HCT116 (cell line): Measurements from ENCODE around the gene VMP1. TPM values are rescaled to one million over a fixed set of nuclear protein-coding genes. Genes with fewer than 3 reads are reported as not detected.

Source experiments
- ATAC-seq: fragments of 200-7000 bp; cut with Tn5 transposase; 2 replicates; pipeline ENCODE4 v1.9.1; 2020; ENCODE audit warnings: mild to moderate bottlenecking, moderate library complexity
- BruUV-seq: library from RNA; stranded (reverse); fragments of 400-500 nt; replicated peaks from 2 replicates; lab custom pipeline; 2021; lab: Mats Ljungman, UMichigan
- CTCF ChIA-PET: fragments of 300-600 bp; sonication (Branson Sonifier 250); formaldehyde crosslinking; loops from one replicate; lab custom pipeline; 2021; ENCODE audit warnings: antibody characterized with exemption; lab: Charles Lee
- POLR2A ChIA-PET: fragments of 300-600, 350-600 bp; sonication (Branson Sonifier 250); formaldehyde crosslinking; loops from one replicate; lab custom pipeline; 2021; ENCODE audit warnings: antibody characterized with exemption; lab: Charles Lee
- RAD21 ChIA-PET, 2 experiments: fragments of 300-600 bp; sonication (Branson Sonifier 250); formaldehyde crosslinking; loops; one replicate each; lab custom pipeline; 2023; ENCODE audit warnings: low total read pairs in 2 of 2; ENCODE audit not compliant: uncharacterized antibody in 2 of 2, unreplicated experiment in 2 of 2, low non-redundant PET in 1 of 2; lab: Charles Lee
- DNase-seq: peaks from one replicate; pipeline ENCODE4 v3.0.0-alpha.2; 2010; ENCODE audit warnings: low read depth, low spot score
- H2AFZ ChIP-seq: fragments of 200-600 bp; shearing (Covaris generic), sonication (generic); 2 replicates; pipeline ENCODE4 v1.6.1; 2017; ENCODE audit warnings: low read depth, mixed run types, mixed read lengths, antibody characterized with exemption, low read length; ENCODE audit not compliant: poor library complexity, severe bottlenecking
- H3K27ac ChIP-seq: 2 replicates; pipeline ENCODE4 v1.5.1; 2012; ENCODE audit warnings: low read depth, low read length
- H3K27me3 ChIP-seq: fragments of 200-600 bp; sonication (generic); 2 replicates; pipeline ENCODE4 v1.6.1; 2016; ENCODE audit warnings: mixed run types, low read length, mixed read lengths; ENCODE audit not compliant: insufficient read depth
- H3K36me3 ChIP-seq, 2 experiments: fragments of 200-500 bp in 1 of 2; fragments of 200-600 bp in 1 of 2; sonication (Bioruptor generic) in 1 of 2; sonication (generic) in 1 of 2; 2 replicates each; pipeline versions ENCODE4 v1.5.1 to v1.6.1; 2014 to 2016; ENCODE audit warnings: low read length in 2 of 2, inconsistent platforms in 1 of 2, mixed read lengths in 1 of 2, mixed run types in 1 of 2; ENCODE audit not compliant: insufficient read depth in 2 of 2, control insufficient read depth in 1 of 2
- H3K4me1 ChIP-seq, 2 experiments: fragments of 200-600 bp in 1 of 2; sonication (generic) in 1 of 2; 2 replicates each; pipeline versions ENCODE4 v1.5.1 to v1.6.1; 2012 to 2017; ENCODE audit warnings: low read length in 2 of 2, inconsistent platforms in 1 of 2, mild to moderate bottlenecking in 1 of 2, mixed read lengths in 1 of 2, mixed run types in 1 of 2, moderate library complexity in 1 of 2; ENCODE audit not compliant: insufficient read depth in 2 of 2, control insufficient read depth in 1 of 2
- H3K4me2 ChIP-seq: fragments of 200-600 bp; sonication (generic); 2 replicates; pipeline ENCODE4 v1.6.1; 2017; ENCODE audit warnings: mixed run types, low read length, mixed read lengths
- H3K4me3 ChIP-seq, 2 experiments: fragments of 200-600 bp in 1 of 2; sonication (generic) in 1 of 2; replicated peaks in 1 of 2; 2 replicates each; pipeline ENCODE4 v1.5.1; 2011 to 2016; ENCODE audit warnings: low read length in 2 of 2, control low read depth in 1 of 2, low read depth in 1 of 2, mild to moderate bottlenecking in 1 of 2, mixed read lengths in 1 of 2, mixed run types in 1 of 2
- H3K79me2 ChIP-seq: fragments of 200-600 bp; sonication (generic); 2 replicates; pipeline ENCODE4 v1.6.1; 2017; ENCODE audit warnings: mild to moderate bottlenecking, mixed run types, low read length, moderate library complexity, mixed read lengths; ENCODE audit not compliant: insufficient read depth
- H3K9ac ChIP-seq: fragments of 200-600 bp; sonication (generic); 2 replicates; pipeline ENCODE4 v1.6.1; 2016; ENCODE audit warnings: low read length, mixed read lengths
- H3K9me2 ChIP-seq: fragments of 200-600 bp; sonication (generic), shearing (Covaris generic); 2 replicates; pipeline ENCODE4 v1.6.1; 2017; ENCODE audit warnings: mixed run types, mild to moderate bottlenecking, moderate library complexity; ENCODE audit not compliant: insufficient read depth
- H3K9me3 ChIP-seq, 2 experiments: fragments of 200-500 bp in 1 of 2; fragments of 200-600 bp in 1 of 2; sonication (Bioruptor generic) in 1 of 2; sonication (generic) in 1 of 2; 2 replicates each; pipeline ENCODE4 v1.6.1; 2014 to 2017; ENCODE audit warnings: low read length in 2 of 2, mixed read lengths in 2 of 2, inconsistent platforms in 1 of 2, low read depth in 1 of 2, mild to moderate bottlenecking in 1 of 2, mixed run types in 1 of 2, moderate library complexity in 1 of 2; ENCODE audit not compliant: control insufficient read depth in 1 of 2, insufficient read depth in 1 of 2
- H4K20me1 ChIP-seq: fragments of 200-600 bp; sonication (generic), shearing (Covaris generic); 2 replicates; pipeline ENCODE4 v1.6.1; 2017; ENCODE audit warnings: mixed run types, mild to moderate bottlenecking, moderate library complexity; ENCODE audit not compliant: insufficient read depth
- ATF3 ChIP-seq: IDR thresholded peaks from 2 replicates; pipeline ENCODE4 v1.6.1; 2012
- CBX3 ChIP-seq: IDR thresholded peaks from 2 replicates; pipeline ENCODE4 v1.6.1; 2012; ENCODE audit warnings: low read depth
- CEBPB ChIP-seq: IDR thresholded peaks from 2 replicates; pipeline ENCODE4 v1.6.1; 2012; ENCODE audit warnings: low read depth
- EGR1 ChIP-seq: IDR thresholded peaks from 2 replicates; pipeline ENCODE4 v1.6.1; 2012; ENCODE audit warnings: low read depth
- ELF1 ChIP-seq: IDR thresholded peaks from 2 replicates; pipeline ENCODE4 v1.6.1; 2012; ENCODE audit warnings: low read depth, borderline replicate concordance
- EZH2 ChIP-seq: fragments of 200-600 bp; sonication (generic); IDR thresholded peaks from 2 replicates; pipeline ENCODE4 v1.6.1; 2017; ENCODE audit warnings: antibody characterized with exemption, mixed run types
- EZH2phosphoT487 ChIP-seq: fragments of 200-600 bp; IDR thresholded peaks from 2 replicates; pipeline ENCODE4 v1.6.1; 2018; ENCODE audit warnings: antibody characterized with exemption, borderline replicate concordance
- FOSL1 ChIP-seq: IDR thresholded peaks from 2 replicates; pipeline ENCODE4 v1.6.1; 2012; ENCODE audit warnings: low read depth
- JUND ChIP-seq: IDR thresholded peaks from 2 replicates; pipeline ENCODE4 v1.6.1; 2012
- MAX ChIP-seq: IDR thresholded peaks from 2 replicates; pipeline ENCODE4 v1.6.1; 2012
- POLR2A ChIP-seq: IDR thresholded peaks from 2 replicates; pipeline ENCODE4 v1.7.0; 2011; ENCODE audit warnings: borderline replicate concordance; ENCODE audit not compliant: insufficient read depth, insufficient read length; ENCODE audit errors: extremely low read depth
- POLR2AphosphoS5 ChIP-seq: IDR thresholded peaks from 2 replicates; pipeline ENCODE4 v1.6.1; 2011; ENCODE audit warnings: mild to moderate bottlenecking, low read depth, low read length, moderate library complexity
- SIN3A ChIP-seq: IDR thresholded peaks from 2 replicates; pipeline ENCODE4 v1.6.1; 2012; ENCODE audit warnings: low read depth
- SP1 ChIP-seq: IDR thresholded peaks from 2 replicates; pipeline ENCODE4 v1.6.1; 2012; ENCODE audit warnings: low read depth
- TCF7L2 ChIP-seq: IDR thresholded peaks from 2 replicates; pipeline ENCODE4 v1.7.0; 2011; ENCODE audit warnings: borderline replicate concordance, inconsistent platforms; ENCODE audit not compliant: insufficient read depth, insufficient read length; ENCODE audit errors: extremely low read depth
- YY1 ChIP-seq: IDR thresholded peaks from 2 replicates; pipeline ENCODE4 v1.6.1; 2011; ENCODE audit warnings: low read length, low read depth, moderate library complexity, mild to moderate bottlenecking; ENCODE audit not compliant: insufficient replicate concordance; ENCODE audit errors: extremely low read depth
- ZBTB33 ChIP-seq: IDR thresholded peaks from 2 replicates; pipeline ENCODE4 v1.6.1; 2011; ENCODE audit warnings: mild to moderate bottlenecking, low read length, moderate library complexity; ENCODE audit not compliant: insufficient replicate concordance; ENCODE audit errors: extremely low read depth
- ZFX ChIP-seq: fragments of 450-650 bp; IDR thresholded peaks from 2 replicates; pipeline ENCODE4 v1.6.1; 2017
- ZNF274 ChIP-seq: fragments of 200-500 bp; sonication (Bioruptor generic); IDR thresholded peaks from 2 replicates; pipeline ENCODE4 v1.6.1; 2014; ENCODE audit warnings: mild to moderate bottlenecking, low read depth, low read length, inconsistent platforms
- intact Hi-C: fragments of 100-400 bp; cut with micrococcal nuclease; formaldehyde crosslinking; loops from 2 replicates; pipeline ENCODE4 v1.10.0; 2022
- total RNA-seq: library from RNA; stranded (reverse); gene quantifications from one replicate; pipeline ENCODE4 v1.2.1, GENCODE V29; 2021; ENCODE audit not compliant: unreplicated experiment

VMP1 gene
- total RNA-seq, 1 experiment from 2014 or later = 366 TPM

GRCh38 chr17:59775786-59776350 lies 68.4 kb downstream of the VMP1 start:
- no TSS peak for BruUV-seq
- Histone ChIP-seq H3K4me2 (no peak overlapping the region), H3K4me1 (peaks cover 37 to 49% of the 10 kb centered on the region in 2 experiments), H3K27me3 (no peaks in the 10 kb centered on the region), H3K9ac (no peak overlapping the region), H3K9me3 (no peaks in the 10 kb centered on the region), H3K79me2 (peaks cover 3% of the 10 kb centered on the region), H3K27ac (no peak overlapping the region), H3K9me2 (no peaks in the 10 kb centered on the region), H2AFZ (no peak overlapping the region), H3K36me3 (peaks cover 7 to 20% of the 10 kb centered on the region in 2 experiments; a peak in 3 of 4 replicates), H4K20me1 (no peaks in the 10 kb centered on the region), H3K4me3 (no peak overlapping the region)
- TF ChIP-seq EGR1 (no peak), MAX (no peak), ATF3 (no peak), ZNF274 (no peak), SP1 (no peak), CBX3 (no peak), ZFX (no peak)
- DNase-seq = no peak
- CTCF ChIA-PET = interaction anchor here (1.2 to 2.1 kb wide), 2 partner anchors 21 to 23 kb away, joined by 3 to 6 read pairs; no protein-coding TSS in a partner anchor
- ATAC-seq = no peak
- POLR2A ChIA-PET = interaction anchor here (1.8 kb wide), 1 partner anchor 11 kb away, joined by 6 read pairs; no protein-coding TSS in a partner anchor
- intact Hi-C loops = no loop called here
- RAD21 ChIA-PET = no interaction called here

GRCh38 chr17:59776577-59776976 lies 69.1 kb downstream of the VMP1 start:
- no peak for ATAC-seq
- H3K79me2 ChIP-seq = peaks cover 10% of the 10 kb centered on the region
- no peaks in the 10 kb centered on the region for H4K20me1 ChIP-seq
- no peak for DNase-seq
- no peak overlapping the region for H3K4me3 ChIP-seq
- TF ChIP-seq ATF3 (no peak), CEBPB (no peak), JUND (no peak), SIN3A (no peak), EZH2phosphoT487 (no peak), POLR2A (no peak), CBX3 (no peak), FOSL1 (no peak), ZNF274 (no peak), TCF7L2 (no peak), EZH2 (no peak), ELF1 (no peak), YY1 (no peak), ZBTB33 (no peak), ZFX (no peak), POLR2AphosphoS5 (no peak)
- peaks cover 44 to 56% of the 10 kb centered on the region in 2 experiments for H3K4me1 ChIP-seq
- intact Hi-C loops = no loop called here
- H3K27me3 ChIP-seq = no peaks in the 10 kb centered on the region
- H3K4me2 ChIP-seq = no peak overlapping the region
- BruUV-seq = no TSS peak
- no peak overlapping the region for H3K27ac ChIP-seq
- H2AFZ ChIP-seq = no peak overlapping the region
- H3K9me3 ChIP-seq = no peaks in the 10 kb centered on the region
- H3K9me2 ChIP-seq = no peaks in the 10 kb centered on the region
- ChIA-PET CTCF (interaction anchor here (1.2 to 2.1 kb wide), 2 partner anchors 22 to 24 kb away, joined by 3 to 6 read pairs; no protein-coding TSS in a partner anchor), POLR2A (interaction anchor here (0.6 to 12.5 kb wide), 2 partner anchors 9 to 65 kb away, joined by 3 to 411 read pairs; no protein-coding TSS in a partner anchor), RAD21 (no interaction called here)
- H3K36me3 ChIP-seq = peaks cover 7 to 20% of the 10 kb centered on the region in 2 experiments; a peak in 3 of 4 replicates
- no peak overlapping the region for H3K9ac ChIP-seq
